HepG2 (cell line): ENCODE measurements around the gene ASAP2. TPM values are rescaled to one million over a fixed set of nuclear protein-coding genes. Genes with fewer than 3 reads are reported as not detected.
A peak's percentile ranks its signal among the peaks of the same experiment; 100 is the strongest.

Experiments
- CCDC6 ChIP-seq: sonication (generic); formaldehyde crosslinking; IDR thresholded peaks from 2 replicates; pipeline ENCODE4 v1.8.1; 2022; ENCODE audit warnings: mild to moderate bottlenecking, missing genetic modification reagents, moderate library complexity
- CHCHD3 ChIP-seq: sonication (generic); formaldehyde crosslinking; IDR thresholded peaks from 2 replicates; pipeline ENCODE4 v1.8.0; 2022; ENCODE audit warnings: mild to moderate bottlenecking, missing genetic modification reagents, moderate library complexity
- FOXA1 ChIP-seq, 2 experiments: fragments of 450-650 bp in 1 of 2; sonication (generic) in 1 of 2; formaldehyde crosslinking in 1 of 2; IDR thresholded peaks; 2 replicates each; pipeline versions ENCODE4 v1.4.0 to v1.6.1; 2016 to 2020; ENCODE audit warnings: missing genetic modification reagents in 1 of 2
- HMGXB4 ChIP-seq, 2 experiments: sonication (generic) in 1 of 2; formaldehyde crosslinking in 1 of 2; IDR thresholded peaks; 2 replicates each; pipeline versions ENCODE4 v1.4.0 to v1.6.1; 2018 to 2020; ENCODE audit warnings: missing genetic modification reagents in 2 of 2, borderline replicate concordance in 1 of 2, low read depth in 1 of 2, mild to moderate bottlenecking in 1 of 2, missing biosample characterization in 1 of 2
- KLF11 ChIP-seq: IDR thresholded peaks from 2 replicates; pipeline ENCODE4 v1.6.1; 2016; ENCODE audit warnings: missing compliant biosample characterization
- MTERF4 ChIP-seq: sonication (generic); formaldehyde crosslinking; IDR thresholded peaks from 2 replicates; pipeline ENCODE4 v1.8.0; 2023; ENCODE audit warnings: mild to moderate bottlenecking, missing genetic modification reagents
- MYNN ChIP-seq: sonication (generic); formaldehyde crosslinking; IDR thresholded peaks from 2 replicates; pipeline ENCODE4 v1.4.0; 2020; ENCODE audit warnings: mild to moderate bottlenecking, low read depth, missing genetic modification reagents
- SMYD3 ChIP-seq: sonication (generic); formaldehyde crosslinking; IDR thresholded peaks from 2 replicates; pipeline ENCODE4 v1.8.1; 2023; ENCODE audit warnings: mild to moderate bottlenecking, missing genetic modification reagents
- TBP ChIP-seq: sonication (generic); formaldehyde crosslinking; IDR thresholded peaks from 2 replicates; pipeline ENCODE4 v1.5.0; 2020; ENCODE audit warnings: missing genetic modification reagents
- ZNF605 ChIP-seq: sonication (generic); formaldehyde crosslinking; IDR thresholded peaks from 2 replicates; pipeline ENCODE4 v1.8.0; 2022; ENCODE audit warnings: mild to moderate bottlenecking, missing genetic modification reagents
- ZNF773 ChIP-seq: sonication (generic); formaldehyde crosslinking; IDR thresholded peaks from 2 replicates; pipeline ENCODE4 v1.4.0; 2020; ENCODE audit warnings: missing genetic modification reagents, borderline replicate concordance
- polyA plus RNA-seq, 8 experiments: library from polyadenylated mRNA; depleted of rRNA in 3 of 8; stranded (reverse) in 7 of 8; unstranded in 1 of 8; fragments of >200 nt; fragmentation: Illumina TruSeq in 4 of 8; extraction: Trizol in 4 of 8; gene quantifications; 2 replicates each; pipeline versions ENCODE4 v1.2.1 to v1.2.3, GENCODE V29; 2011 to 2016; ENCODE audit warnings: low read depth in 4 of 8, missing spikeins in 1 of 8, mixed read lengths in 1 of 8; ENCODE audit not compliant: insufficient read depth in 1 of 8
- total RNA-seq, 5 experiments: library from RNA; depleted of rRNA; stranded (reverse); fragments of >200 nt; fragmentation: Illumina TruSeq; extraction: Trizol; gene quantifications; 2 replicates each; pipeline ENCODE4 v1.2.3, GENCODE V29; 2016; ENCODE audit warnings: low read depth in 1 of 5
- TF ChIP-seq, protein P1 (sequence below): sonication (generic); formaldehyde crosslinking; IDR thresholded peaks from 2 replicates; pipeline ENCODE4 v1.9.0; 2021; ENCODE audit warnings: mild to moderate bottlenecking, missing genetic modification reagents
- TF ChIP-seq, protein P2 (sequence below): sonication (generic); formaldehyde crosslinking; IDR thresholded peaks from 2 replicates; pipeline ENCODE4 v1.5.0; 2020; ENCODE audit warnings: missing genetic modification reagents
- TF ChIP-seq, protein P3 (sequence below): sonication (generic); formaldehyde crosslinking; IDR thresholded peaks from 2 replicates; pipeline ENCODE4 v1.8.0; 2022; ENCODE audit warnings: mild to moderate bottlenecking, missing genetic modification reagents

The ASAP2 gene
- total and polyA plus RNA-seq, 2 of the 13 experiments (the other 11 are each of a cell fraction or from before 2014, with no cell fraction given) = 7.3 to 22.3 TPM

GRCh38 chr2:9205963-9206948 is at the start of gene ASAP2 (continued):
- TF ChIP-seq, protein P1, sequence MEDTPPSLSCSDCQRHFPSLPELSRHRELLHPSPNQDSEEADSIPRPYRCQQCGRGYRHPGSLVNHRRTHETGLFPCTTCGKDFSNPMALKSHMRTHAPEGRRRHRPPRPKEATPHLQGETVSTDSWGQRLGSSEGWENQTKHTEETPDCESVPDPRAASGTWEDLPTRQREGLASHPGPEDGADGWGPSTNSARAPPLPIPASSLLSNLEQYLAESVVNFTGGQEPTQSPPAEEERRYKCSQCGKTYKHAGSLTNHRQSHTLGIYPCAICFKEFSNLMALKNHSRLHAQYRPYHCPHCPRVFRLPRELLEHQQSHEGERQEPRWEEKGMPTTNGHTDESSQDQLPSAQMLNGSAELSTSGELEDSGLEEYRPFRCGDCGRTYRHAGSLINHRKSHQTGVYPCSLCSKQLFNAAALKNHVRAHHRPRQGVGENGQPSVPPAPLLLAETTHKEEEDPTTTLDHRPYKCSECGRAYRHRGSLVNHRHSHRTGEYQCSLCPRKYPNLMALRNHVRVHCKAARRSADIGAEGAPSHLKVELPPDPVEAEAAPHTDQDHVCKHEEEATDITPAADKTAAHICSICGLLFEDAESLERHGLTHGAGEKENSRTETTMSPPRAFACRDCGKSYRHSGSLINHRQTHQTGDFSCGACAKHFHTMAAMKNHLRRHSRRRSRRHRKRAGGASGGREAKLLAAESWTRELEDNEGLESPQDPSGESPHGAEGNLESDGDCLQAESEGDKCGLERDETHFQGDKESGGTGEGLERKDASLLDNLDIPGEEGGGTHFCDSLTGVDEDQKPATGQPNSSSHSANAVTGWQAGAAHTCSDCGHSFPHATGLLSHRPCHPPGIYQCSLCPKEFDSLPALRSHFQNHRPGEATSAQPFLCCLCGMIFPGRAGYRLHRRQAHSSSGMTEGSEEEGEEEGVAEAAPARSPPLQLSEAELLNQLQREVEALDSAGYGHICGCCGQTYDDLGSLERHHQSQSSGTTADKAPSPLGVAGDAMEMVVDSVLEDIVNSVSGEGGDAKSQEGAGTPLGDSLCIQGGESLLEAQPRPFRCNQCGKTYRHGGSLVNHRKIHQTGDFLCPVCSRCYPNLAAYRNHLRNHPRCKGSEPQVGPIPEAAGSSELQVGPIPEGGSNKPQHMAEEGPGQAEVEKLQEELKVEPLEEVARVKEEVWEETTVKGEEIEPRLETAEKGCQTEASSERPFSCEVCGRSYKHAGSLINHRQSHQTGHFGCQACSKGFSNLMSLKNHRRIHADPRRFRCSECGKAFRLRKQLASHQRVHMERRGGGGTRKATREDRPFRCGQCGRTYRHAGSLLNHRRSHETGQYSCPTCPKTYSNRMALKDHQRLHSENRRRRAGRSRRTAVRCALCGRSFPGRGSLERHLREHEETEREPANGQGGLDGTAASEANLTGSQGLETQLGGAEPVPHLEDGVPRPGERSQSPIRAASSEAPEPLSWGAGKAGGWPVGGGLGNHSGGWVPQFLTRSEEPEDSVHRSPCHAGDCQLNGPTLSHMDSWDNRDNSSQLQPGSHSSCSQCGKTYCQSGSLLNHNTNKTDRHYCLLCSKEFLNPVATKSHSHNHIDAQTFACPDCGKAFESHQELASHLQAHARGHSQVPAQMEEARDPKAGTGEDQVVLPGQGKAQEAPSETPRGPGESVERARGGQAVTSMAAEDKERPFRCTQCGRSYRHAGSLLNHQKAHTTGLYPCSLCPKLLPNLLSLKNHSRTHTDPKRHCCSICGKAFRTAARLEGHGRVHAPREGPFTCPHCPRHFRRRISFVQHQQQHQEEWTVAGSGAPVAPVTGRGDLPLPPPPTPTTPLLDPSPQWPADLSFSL (CRISPR knock-in tag) = no peak
- TF ChIP-seq MTERF4 (CRISPR knock-in tag) (no peak), SMYD3 (CRISPR knock-in tag) (no peak), ZNF773 (CRISPR knock-in tag) (peak; percentile 31; the same call in 1 of the 2 replicates), FOXA1 (IDR thresholded peaks at IDR 0.05) (no peak), FOXA1 (CRISPR knock-in tag; IDR thresholded peaks at IDR 0.05) (no peak), TBP (no peak), CCDC6 (CRISPR knock-in tag) (peak; percentile 67), MYNN (CRISPR knock-in tag) (0 out of 2 replicates have a peak, but pooled peaks have one; percentile 28), HMGXB4 (CRISPR knock-in tag; IDR thresholded peaks at IDR 0.05; ENCODE audit: borderline replicate concordance in 1 of 2, low read depth in 1 of 2) (peak; percentile 89 to 91), ZNF605 (peak; percentile 52; the same call in 1 of the 2 replicates), KLF11 (CRISPR knock-in tag) (no peak), CHCHD3 (CRISPR knock-in tag) (no peak; the same call in 1 of the 2 replicates)
- TF ChIP-seq, protein P2, sequence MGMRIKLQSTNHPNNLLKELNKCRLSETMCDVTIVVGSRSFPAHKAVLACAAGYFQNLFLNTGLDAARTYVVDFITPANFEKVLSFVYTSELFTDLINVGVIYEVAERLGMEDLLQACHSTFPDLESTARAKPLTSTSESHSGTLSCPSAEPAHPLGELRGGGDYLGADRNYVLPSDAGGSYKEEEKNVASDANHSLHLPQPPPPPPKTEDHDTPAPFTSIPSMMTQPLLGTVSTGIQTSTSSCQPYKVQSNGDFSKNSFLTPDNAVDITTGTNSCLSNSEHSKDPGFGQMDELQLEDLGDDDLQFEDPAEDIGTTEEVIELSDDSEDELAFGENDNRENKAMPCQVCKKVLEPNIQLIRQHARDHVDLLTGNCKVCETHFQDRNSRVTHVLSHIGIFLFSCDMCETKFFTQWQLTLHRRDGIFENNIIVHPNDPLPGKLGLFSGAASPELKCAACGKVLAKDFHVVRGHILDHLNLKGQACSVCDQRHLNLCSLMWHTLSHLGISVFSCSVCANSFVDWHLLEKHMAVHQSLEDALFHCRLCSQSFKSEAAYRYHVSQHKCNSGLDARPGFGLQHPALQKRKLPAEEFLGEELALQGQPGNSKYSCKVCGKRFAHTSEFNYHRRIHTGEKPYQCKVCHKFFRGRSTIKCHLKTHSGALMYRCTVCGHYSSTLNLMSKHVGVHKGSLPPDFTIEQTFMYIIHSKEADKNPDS (CRISPR knock-in tag) = no peak
- TF ChIP-seq, protein P3, sequence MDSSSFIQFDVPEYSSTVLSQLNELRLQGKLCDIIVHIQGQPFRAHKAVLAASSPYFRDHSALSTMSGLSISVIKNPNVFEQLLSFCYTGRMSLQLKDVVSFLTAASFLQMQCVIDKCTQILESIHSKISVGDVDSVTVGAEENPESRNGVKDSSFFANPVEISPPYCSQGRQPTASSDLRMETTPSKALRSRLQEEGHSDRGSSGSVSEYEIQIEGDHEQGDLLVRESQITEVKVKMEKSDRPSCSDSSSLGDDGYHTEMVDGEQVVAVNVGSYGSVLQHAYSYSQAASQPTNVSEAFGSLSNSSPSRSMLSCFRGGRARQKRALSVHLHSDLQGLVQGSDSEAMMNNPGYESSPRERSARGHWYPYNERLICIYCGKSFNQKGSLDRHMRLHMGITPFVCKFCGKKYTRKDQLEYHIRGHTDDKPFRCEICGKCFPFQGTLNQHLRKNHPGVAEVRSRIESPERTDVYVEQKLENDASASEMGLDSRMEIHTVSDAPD = no peak
